T-helper 9 cell (primary cell): Measurements from ENCODE around the gene GEMIN4.
"Not testable (repeated sequence)": the region's sequence is repeated elsewhere in the genome, so short reads cannot be mapped to it uniquely, and the experiment has no call there.

ENCODE experiments used
- DNase-seq: peaks from one replicate; pipeline ENCODE4 v3.0.0-alpha.2; 2020
- total RNA-seq, 2 donors: gene quantifications; one replicate each; lab custom pipeline; 2026; lab: John Stamatoyannopoulos, UW

Gene GEMIN4
- total RNA-seq: 20.3 to 53.0 reads per million in 2 donors

GRCh38 chr17:752002-752619, at the start of gene GEMIN4:
Gene GEMIN4 (minus strand): TSS chr17:752264. CDS start chr17:752142, 122 bp downstream.
- DNase-seq: peak; percentile 99

GRCh38 chr17:801660-802059, 49.6 kb upstream of the GEMIN4 start:
- no peak for DNase-seq

GRCh38 chr17:800446-801242, 48.6 kb upstream of the GEMIN4 start:
- DNase-seq: no peak

- DNase-seq: no peak
These were observed 47.2 kb upstream of the GEMIN4 start for GRCh38 chr17:799261-799660.

GRCh38 chr17:798246-798645, 46.2 kb upstream of the GEMIN4 start:
- DNase-seq: no peak

GRCh38 chr17:797236-797840, 45.3 kb upstream of the GEMIN4 start:
- DNase-seq: no peak

GRCh38 chr17:796609-797008, 44.5 kb upstream of the GEMIN4 start:
- no peak for DNase-seq

GRCh38 chr17:795721-796120, 43.7 kb upstream of the GEMIN4 start:
- DNase-seq: no peak

- no peak for DNase-seq
These were observed 43.2 kb upstream of the GEMIN4 start for GRCh38 chr17:795276-795675.

- DNase-seq: peak; percentile 16
These were observed 42.8 kb upstream of the GEMIN4 start for GRCh38 chr17:794876-795275.

- DNase-seq: no peak
These were observed 40.2 kb upstream of the GEMIN4 start for GRCh38 chr17:792277-792676.

- no peak for DNase-seq
These were observed 39.8 kb upstream of the GEMIN4 start for GRCh38 chr17:791829-792228.

- not testable (repeated sequence) for DNase-seq
These were observed 38.8 kb upstream of the GEMIN4 start for GRCh38 chr17:790874-791247.

- not testable (repeated sequence) for DNase-seq
These were observed 38.1 kb upstream of the GEMIN4 start for GRCh38 chr17:789931-790873.

GRCh38 chr17:789160-789840, 37.2 kb upstream of the GEMIN4 start:
- DNase-seq: no peak

- no peak for DNase-seq
These were observed 36.5 kb upstream of the GEMIN4 start for GRCh38 chr17:788551-788950.

- DNase-seq: no peak
These were observed 35.7 kb upstream of the GEMIN4 start for GRCh38 chr17:787641-788221.

GRCh38 chr17:785901-786300, 33.8 kb upstream of the GEMIN4 start:
- not testable (repeated sequence) for DNase-seq

GRCh38 chr17:784143-784542, 32.1 kb upstream of the GEMIN4 start:
- DNase-seq: no peak

GRCh38 chr17:781805-782731, 30.0 kb upstream of the GEMIN4 start, which contains the start of the genes GLOD4 and MRM3:
Gene GLOD4 (minus strand): TSS chr17:782280. CDS start chr17:782255, 25 bp downstream.
Gene MRM3 (plus strand): TSS chr17:782353. CDS start chr17:782379, 26 bp downstream.
- peak; percentile 95 for DNase-seq
